WTC11 (cell line): ENCODE measurements around the gene TBX10. TPM values are rescaled to one million over a fixed set of nuclear protein-coding genes. Genes with fewer than 3 reads are reported as not detected.
A peak's percentile ranks its signal among the peaks of the same experiment; 100 is the strongest.

ENCODE experiments used
- ATAC-seq: fragments of 200-7000 bp; cut with Tn5 transposase; 2 replicates; pipeline ENCODE4 v1.10.0; 2021; ENCODE audit warnings: mild to moderate bottlenecking, moderate library complexity
- CTCF ChIA-PET: fragments of 300-600 bp; sonication (Branson Sonifier 250); formaldehyde crosslinking; loops from one replicate; lab custom pipeline; 2021; ENCODE audit warnings: antibody characterized with exemption; lab: Charles Lee
- POLR2A ChIA-PET: fragments of 350-600 bp; sonication (Branson Sonifier 250); formaldehyde crosslinking; loops from one replicate; lab custom pipeline; 2021; ENCODE audit warnings: antibody characterized with exemption; lab: Charles Lee
- DNase-seq: peaks from one replicate; pipeline ENCODE4 v3.0.0; 2021; ENCODE audit warnings: low spot score
- H3K27ac Mint-ChIP-seq: 2 replicates; pipeline ENCODE4 v1.8.0; 2021; ENCODE audit warnings: mixed read lengths
- H3K27me3 Mint-ChIP-seq: 2 replicates; pipeline ENCODE4 v1.8.0; 2021; ENCODE audit warnings: low read depth, mild to moderate bottlenecking, moderate library complexity, mixed read lengths
- H3K36me3 Mint-ChIP-seq: 2 replicates; pipeline ENCODE4 v1.8.0; 2021; ENCODE audit warnings: mixed read lengths
- H3K4me1 Mint-ChIP-seq: 2 replicates; pipeline ENCODE4 v1.8.0; 2022; ENCODE audit warnings: mixed read lengths
- H3K4me3 Mint-ChIP-seq: 2 replicates; pipeline ENCODE4 v1.8.0; 2021; ENCODE audit warnings: mild to moderate bottlenecking, moderate library complexity, mixed read lengths
- H3K9me3 Mint-ChIP-seq: 2 replicates; pipeline ENCODE4 v1.8.0; 2021; ENCODE audit warnings: mixed read lengths
- ATF6 ChIP-seq: sonication (generic); formaldehyde crosslinking; IDR thresholded peaks from 2 replicates; pipeline ENCODE4 v1.8.1; 2023; ENCODE audit warnings: mild to moderate bottlenecking, missing genetic modification reagents
- E2F1 ChIP-seq: sonication (generic); formaldehyde crosslinking; IDR thresholded peaks from 2 replicates; pipeline ENCODE4 v1.8.0; 2022; ENCODE audit warnings: mild to moderate bottlenecking, missing genetic modification reagents
- MLX ChIP-seq: sonication (generic); formaldehyde crosslinking; IDR thresholded peaks from 2 replicates; pipeline ENCODE4 v1.8.1; 2023; ENCODE audit warnings: mild to moderate bottlenecking, missing genetic modification reagents, moderate library complexity
- OVOL2 ChIP-seq: fragments of 250-450 bp; sonication (Bioruptor Pico); IDR thresholded peaks from 2 replicates; pipeline ENCODE4 v1.9.0; 2021; ENCODE audit warnings: mild to moderate bottlenecking, borderline replicate concordance
- RELA ChIP-seq: sonication (generic); formaldehyde crosslinking; IDR thresholded peaks from 2 replicates; pipeline ENCODE4 v1.8.1; 2022; ENCODE audit warnings: missing genetic modification reagents, mild to moderate bottlenecking, borderline replicate concordance
- SOX15 ChIP-seq: fragments of 250-450 bp; sonication (Bioruptor Pico); IDR thresholded peaks from 2 replicates; pipeline ENCODE4 v1.9.0; 2021; ENCODE audit warnings: mild to moderate bottlenecking
- USF1 ChIP-seq: sonication (generic); formaldehyde crosslinking; IDR thresholded peaks from 2 replicates; pipeline ENCODE4 v1.8.0; 2022; ENCODE audit warnings: mild to moderate bottlenecking, missing genetic modification reagents
- USF2 ChIP-seq: sonication (generic); formaldehyde crosslinking; IDR thresholded peaks from 2 replicates; pipeline ENCODE4 v1.8.1; 2023; ENCODE audit warnings: mild to moderate bottlenecking, missing genetic modification reagents, moderate library complexity
- ZNF121 ChIP-seq: sonication (generic); formaldehyde crosslinking; IDR thresholded peaks from 2 replicates; pipeline ENCODE4 v1.8.0; 2023; ENCODE audit warnings: missing genetic modification reagents
- ZNF416 ChIP-seq: fragments of 250-450 bp; sonication (Bioruptor Pico); IDR thresholded peaks from 2 replicates; pipeline ENCODE4 v1.9.0; 2021; ENCODE audit warnings: mild to moderate bottlenecking, inconsistent platforms
- ZNF423 ChIP-seq: fragments of 250-450 bp; sonication (Bioruptor Pico); IDR thresholded peaks from 2 replicates; pipeline ENCODE4 v2.1.2; 2022; ENCODE audit warnings: mild to moderate bottlenecking, moderate library complexity
- ZNF512 ChIP-seq: sonication (generic); formaldehyde crosslinking; IDR thresholded peaks from 2 replicates; pipeline ENCODE4 v1.8.1; 2022; ENCODE audit warnings: missing genetic modification reagents, borderline replicate concordance
- ZSCAN18 ChIP-seq: fragments of 250-450 bp; sonication (Bioruptor Pico); IDR thresholded peaks from 2 replicates; pipeline ENCODE4 v2.1.2; 2022; ENCODE audit warnings: mild to moderate bottlenecking, moderate library complexity
- total RNA-seq: library from RNA; stranded (reverse); gene quantifications from 3 replicates; pipeline ENCODE4 v1.2.3, GENCODE V29; 2021

Gene TBX10
- total RNA-seq, 1 experiment from 2014 or later, result not detected

GRCh38 chr11:67663532-67664212 is 24.1 kb upstream of the TBX10 start (continued):
- no peak for TF ChIP-seq ZSCAN18
- TF ChIP-seq MLX (CRISPR knock-in tag), result no peak
- TF ChIP-seq ATF6 (CRISPR knock-in tag), result no peak
- no peak for TF ChIP-seq E2F1
- no peak for TF ChIP-seq ZNF423 (CRISPR knock-in tag)
- no peak for TF ChIP-seq SOX15 (CRISPR knock-in tag)
- TF ChIP-seq ZNF121 (CRISPR knock-in tag), result no peak
- no peak for TF ChIP-seq ZNF416 (CRISPR knock-in tag)
- TF ChIP-seq ZNF512 (CRISPR knock-in tag), result no peak
- TF ChIP-seq OVOL2, result no peak

- H3K27ac Mint-ChIP-seq, result no peak overlapping the region
- peaks cover 8% of the 10 kb centered on the region for H3K36me3 Mint-ChIP-seq
- no peak for ATAC-seq
- CTCF ChIA-PET, result interaction anchor here (1.3 to 2.0 kb wide), 2 partner anchors 24 to 34 kb away, joined by 3 to 8 read pairs; partner anchors contain the start of genes NUDT8 and TBX10
- POLR2A ChIA-PET, result no interaction called here
- peak; percentile 12 for DNase-seq
- H3K4me1 Mint-ChIP-seq, result no peaks in the 10 kb centered on the region
- peaks cover 8% of the 10 kb centered on the region for H3K9me3 Mint-ChIP-seq
- H3K27me3 Mint-ChIP-seq, result no peaks in the 10 kb centered on the region
- H3K4me3 Mint-ChIP-seq, result no peak overlapping the region
- TF ChIP-seq USF2 (CRISPR knock-in tag) (peak; percentile 42), RELA (CRISPR knock-in tag) (no peak), USF1 (peak; percentile 39; the same call in 1 of the 2 replicates)
These were observed 23.4 kb upstream of the TBX10 start for GRCh38 chr11:67662835-67663531.
